GM21526 (cell line): ENCODE measurements around the gene FPR1.

Source experiments
- ATAC-seq: cut with Tn5 transposase; IDR thresholded peaks from one replicate; pipeline ENCODE4 v1.9.1; 2021; ENCODE audit warnings: moderate library complexity; ENCODE audit not compliant: unreplicated experiment, low FRiP score

Gene FPR1, protein sequence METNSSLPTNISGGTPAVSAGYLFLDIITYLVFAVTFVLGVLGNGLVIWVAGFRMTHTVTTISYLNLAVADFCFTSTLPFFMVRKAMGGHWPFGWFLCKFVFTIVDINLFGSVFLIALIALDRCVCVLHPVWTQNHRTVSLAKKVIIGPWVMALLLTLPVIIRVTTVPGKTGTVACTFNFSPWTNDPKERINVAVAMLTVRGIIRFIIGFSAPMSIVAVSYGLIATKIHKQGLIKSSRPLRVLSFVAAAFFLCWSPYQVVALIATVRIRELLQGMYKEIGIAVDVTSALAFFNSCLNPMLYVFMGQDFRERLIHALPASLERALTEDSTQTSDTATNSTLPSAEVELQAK

DNA sequence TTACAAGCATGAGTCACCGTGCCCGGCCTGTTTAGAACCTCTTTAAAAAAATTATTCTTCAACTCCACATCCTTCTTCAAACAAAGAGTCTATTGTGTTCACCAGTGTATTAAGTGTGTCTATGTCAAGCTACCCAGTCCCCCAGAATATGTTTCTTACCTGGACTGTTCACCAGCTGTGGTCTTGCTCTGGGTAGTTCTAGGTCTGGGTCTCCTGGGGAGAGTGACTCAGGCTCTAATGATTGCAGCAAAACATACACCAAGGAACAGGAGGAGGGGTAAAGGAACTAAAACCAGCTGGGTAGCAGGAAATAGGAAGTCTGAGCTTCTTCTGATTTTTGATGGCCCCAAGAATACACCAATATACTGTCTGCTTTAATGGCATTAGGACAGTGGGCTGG, at the start of gene FPR1:
Gene FPR1 (minus strand): TSS at position 224 of the 400 bp plus-strand sequence. CDS start 4,884 bp downstream, outside the sequence.
- ATAC-seq, result no peak

GRCh38 chr19:51800473-51801244, 49.0 kb upstream of the FPR1 start:
- no peak for ATAC-seq

DNA sequence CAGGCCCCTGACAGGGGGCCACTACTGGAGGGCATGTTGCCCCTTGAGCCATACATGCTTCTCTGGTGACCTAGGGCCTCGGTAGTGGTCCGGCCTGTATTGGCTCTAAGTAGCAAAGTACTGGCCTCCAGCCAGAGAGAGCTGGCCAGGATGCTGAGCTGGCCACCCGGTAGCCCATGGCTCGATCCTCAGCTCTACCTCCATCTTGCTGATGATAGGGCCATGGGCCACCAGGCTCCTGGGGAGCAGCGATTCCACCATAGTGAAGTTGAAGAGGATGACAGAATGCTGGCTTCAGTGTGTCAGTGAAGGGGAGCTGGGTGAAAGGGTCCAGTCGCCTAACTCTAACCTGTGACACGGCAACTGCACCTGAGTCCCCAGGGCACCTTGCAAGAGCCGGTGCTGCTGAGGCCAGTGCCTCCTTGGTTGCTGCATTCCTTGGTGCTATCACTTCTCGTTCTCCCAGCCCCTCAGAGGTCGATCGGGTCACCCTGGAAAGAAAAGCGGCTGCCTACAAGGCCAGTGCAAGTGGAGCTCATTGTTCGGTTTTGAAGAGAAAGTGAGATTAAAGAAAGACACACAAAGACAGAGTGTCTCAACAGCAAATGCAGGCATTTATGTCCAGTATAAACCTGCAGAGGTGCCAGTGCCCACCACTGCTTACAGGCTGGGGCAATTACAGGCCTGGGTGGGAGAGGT, 48.2 kb upstream of the FPR1 start:
- ATAC-seq, result no peak

DNA sequence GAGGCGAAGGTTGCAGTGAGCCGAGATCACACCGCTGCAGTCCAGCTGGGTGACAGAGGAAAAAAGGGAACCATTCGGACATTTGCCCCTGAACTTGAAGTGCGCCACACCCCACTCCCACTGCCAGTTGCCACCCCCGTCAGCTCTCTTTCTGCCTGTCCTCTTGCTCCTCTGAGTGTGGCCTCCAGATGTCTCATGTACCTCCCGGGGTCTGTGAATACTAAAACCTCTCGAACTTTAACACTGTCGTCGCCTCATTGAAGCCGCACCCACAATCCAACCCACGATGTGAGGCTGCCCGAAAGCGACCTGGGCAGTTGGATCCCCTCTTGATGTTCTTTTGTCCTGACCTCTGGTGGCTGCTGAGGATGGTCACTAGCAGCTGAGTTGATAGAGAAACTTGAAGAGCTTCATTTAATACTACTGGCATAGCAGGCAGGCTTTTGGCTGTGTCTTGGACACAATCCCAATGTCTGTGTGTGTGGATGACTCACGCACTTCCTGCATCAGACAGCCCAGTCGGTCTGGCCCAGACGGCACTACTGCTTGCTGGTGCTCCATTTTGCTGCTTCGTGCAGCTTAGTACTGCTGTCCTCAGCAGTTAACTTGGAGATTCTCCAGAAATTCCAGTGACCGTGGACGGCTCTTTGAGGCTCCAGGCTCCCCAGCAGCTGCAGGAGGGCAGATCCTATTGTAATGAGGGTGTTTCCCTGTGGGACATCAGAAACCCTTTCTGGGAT, 47.5 kb upstream of the FPR1 start:
- ATAC-seq, result no peak

GRCh38 chr19:51798062-51798461, 46.4 kb upstream of the FPR1 start:
- ATAC-seq, result no peak

DNA sequence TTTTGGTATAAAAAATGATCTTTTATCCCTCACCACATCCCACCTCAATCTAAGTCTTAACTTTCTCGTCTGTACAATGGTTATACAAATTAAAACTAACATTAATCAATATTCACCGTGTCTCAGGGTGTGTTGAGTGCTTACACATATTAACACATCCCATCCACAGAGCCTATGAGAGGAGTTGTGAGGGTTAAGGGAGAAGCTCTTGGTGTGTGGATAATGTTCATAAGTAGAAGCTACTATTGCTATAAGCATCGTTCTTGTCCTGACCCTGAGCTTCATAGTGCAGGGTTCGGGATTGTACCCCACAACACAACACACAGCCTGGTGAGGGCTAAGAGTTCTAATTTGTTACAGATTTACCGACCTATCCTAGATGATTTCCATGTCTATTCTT, 45.8 kb upstream of the FPR1 start:
- ATAC-seq, result no peak

- ATAC-seq, result no peak
Measured at GRCh38 chr19:51796195-51796679, 44.6 kb upstream of the FPR1 start.

DNA sequence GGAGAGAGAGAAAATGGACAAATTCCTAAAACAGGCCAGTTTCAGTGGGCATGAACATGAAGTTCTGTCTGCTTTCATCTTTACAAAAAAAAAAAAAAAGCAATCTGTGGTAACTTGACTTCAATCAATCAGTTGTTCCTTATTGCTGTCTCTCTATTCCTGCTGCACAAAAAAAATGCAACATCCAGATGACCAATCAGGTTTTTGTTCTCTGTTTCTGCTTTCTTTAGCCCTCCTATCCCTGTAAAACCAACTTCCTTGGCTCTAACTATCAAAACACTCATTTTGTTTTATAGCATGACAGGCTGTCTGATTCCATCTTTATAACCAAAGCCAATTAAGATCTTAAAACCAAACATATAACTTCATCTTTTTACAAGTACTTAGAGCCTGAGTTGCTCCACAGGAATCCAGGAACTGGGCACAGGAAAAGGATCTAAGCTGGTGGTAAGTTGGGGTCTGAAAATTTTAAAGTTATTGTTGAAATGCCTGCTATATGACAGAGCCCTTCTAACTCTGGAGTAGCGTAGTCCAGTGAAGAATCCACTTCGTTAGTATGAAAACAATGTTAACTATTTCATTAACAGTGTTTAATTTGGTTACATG, 43.3 kb upstream of the FPR1 start, which contains the start of gene FPR3:
Gene FPR3 (plus strand): TSS at position 273 of the 606 bp plus-strand sequence. CDS start 28,592 bp downstream, outside the sequence.
- ATAC-seq, result no peak

GRCh38 chr19:51793994-51794393, 42.3 kb upstream of the FPR1 start:
- ATAC-seq, result no peak

DNA sequence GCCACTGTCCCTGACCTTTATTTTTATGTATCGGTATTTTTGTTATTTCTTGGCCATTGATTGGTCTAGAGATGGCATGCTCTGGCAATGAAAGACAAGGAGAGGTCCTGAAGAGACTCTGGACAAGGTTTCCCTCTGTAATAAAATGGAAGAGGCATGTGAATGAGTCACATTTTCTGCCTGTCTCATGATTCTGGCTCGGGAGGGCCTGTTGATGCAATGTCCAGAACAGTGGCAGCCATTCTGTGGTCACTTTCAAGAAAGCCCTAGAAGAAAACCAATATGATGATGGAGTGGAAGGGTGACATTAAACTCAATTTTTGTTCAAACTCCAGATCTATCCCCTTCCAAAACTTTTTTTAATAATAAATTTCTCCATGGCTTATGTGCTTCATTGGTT, 41.3 kb upstream of the FPR1 start:
- no peak for ATAC-seq

- no peak for ATAC-seq
Measured at GRCh38 chr19:51789061-51789795, 37.5 kb upstream of the FPR1 start.

DNA sequence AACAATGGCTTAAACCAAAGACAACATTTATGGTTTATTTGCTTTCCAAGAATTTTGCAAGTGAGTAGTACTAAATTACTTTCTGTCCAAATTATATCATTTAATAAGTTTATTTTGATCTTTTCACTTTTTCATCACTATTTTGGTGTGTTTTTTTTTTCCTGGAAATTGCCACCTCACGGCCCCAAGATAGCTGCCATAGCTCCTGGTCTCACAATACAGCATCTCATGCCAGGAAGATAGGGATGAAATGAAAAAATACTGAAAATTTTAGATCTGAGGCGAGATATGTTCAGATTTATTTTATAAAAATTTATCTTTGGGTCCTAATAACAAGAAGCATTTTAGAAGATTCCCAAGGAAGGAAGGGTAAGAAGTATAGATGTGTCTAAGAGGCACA, 36.4 kb upstream of the FPR1 start:
- no peak for ATAC-seq

DNA sequence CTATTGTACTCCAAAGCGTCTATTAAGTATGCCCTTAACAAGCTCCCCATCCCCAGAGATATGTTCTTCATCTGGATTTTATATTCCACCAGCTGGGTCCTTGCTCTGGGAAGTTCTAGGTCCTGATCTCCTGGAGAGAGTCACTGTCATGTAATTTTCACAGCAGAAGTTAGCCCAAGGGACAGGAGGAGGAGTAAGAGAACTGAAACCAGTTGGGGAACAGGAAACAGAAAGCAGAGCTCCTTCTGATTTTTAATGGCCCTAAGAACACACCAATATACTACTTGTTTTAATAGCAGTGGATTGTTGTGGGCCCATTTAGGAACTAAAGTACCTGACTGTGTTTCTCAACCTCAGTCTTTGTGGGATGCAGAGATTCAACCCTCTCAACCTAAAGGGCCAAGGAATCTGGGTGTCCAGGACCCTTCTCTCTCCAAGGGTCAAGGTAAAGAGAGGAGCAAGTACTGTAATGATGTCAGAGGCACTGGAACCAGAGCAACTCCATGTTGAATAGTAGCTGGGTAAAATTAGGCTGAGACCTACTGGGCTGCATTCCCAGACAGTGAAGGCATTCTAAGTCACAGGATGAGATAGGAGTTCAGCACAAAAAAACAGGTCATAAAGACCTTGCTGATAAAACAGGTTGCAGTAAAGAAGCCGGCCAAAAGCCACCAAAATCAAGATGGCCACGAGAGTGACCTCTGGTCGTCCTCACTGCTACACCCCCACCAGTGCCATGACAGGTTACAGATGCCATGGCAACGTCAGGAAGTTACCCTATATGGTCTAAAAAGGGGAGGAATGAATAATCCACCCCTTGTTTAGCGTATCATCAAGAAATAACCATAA, 35.2 kb upstream of the FPR1 start:
- no peak for ATAC-seq

- no peak for ATAC-seq
Measured at GRCh38 chr19:51784922-51785690, 33.4 kb upstream of the FPR1 start.

DNA sequence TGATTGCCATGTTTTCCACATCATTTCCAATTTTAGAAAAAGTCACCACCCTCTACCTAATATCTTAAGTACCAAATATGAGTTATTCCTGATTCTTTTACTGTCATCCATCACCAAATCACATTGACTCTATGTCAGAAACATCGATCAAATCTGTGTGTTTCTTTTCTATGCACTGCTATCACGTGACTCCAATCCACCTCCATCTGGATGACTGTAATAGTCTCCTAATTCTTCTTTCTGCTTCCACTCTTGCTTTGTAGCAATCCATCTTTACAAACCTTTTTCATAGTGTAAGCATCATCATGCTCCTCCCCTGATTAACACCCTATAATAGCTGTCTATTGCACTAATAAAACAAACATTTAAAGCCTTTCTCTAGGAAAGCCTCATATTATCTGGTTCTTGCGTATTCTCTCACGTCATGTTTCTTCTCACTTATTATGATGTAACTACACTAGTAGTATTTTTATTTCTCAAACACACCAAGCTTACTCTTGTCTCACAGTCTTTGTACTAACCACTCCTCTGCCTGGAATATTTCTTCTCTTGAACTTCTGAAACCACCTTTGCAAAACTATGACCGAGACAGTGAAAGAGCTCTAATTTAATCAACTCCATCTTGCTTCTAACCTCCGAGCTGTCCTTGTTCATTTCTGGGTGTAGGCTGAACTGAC, 32.6 kb upstream of the FPR1 start:
- ATAC-seq, result no peak

DNA sequence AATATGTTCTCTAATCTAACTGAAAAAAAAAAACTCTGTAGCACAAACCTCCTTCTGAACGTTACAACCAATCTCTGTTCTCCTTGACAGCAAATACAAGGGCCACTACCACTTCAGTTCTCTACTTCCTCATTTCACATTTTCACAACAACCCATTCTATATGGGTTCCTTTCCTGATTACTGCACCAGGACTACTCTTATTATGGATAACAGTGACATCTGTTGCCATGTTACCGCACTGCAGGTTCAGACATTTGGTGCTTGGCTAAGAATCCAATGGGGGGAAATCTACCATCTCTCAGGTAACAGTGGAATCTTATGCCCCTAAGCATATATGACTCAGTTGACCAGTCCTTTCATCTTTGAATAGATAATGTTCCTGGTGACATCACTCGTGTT, 31.7 kb upstream of the FPR1 start:
- no peak for ATAC-seq

DNA sequence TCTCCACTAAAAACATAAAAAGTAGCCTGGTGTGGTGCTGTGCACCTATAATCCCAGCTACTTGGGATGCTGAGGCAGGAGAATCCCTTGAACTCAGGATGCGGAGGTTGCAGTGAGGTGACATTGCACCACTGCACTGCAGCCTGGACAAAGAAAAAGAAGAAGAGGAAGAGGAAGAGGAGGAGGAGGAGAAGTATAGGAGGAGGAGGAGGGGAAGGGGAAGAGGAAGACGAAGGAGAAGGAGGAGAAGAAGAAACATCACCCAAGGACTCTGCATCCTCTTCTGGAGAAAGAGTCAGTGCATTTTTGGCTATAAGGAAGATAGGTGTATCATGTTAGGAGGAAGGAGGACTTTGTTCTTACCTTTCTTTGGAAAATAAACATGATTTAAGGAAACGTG, 30.3 kb upstream of the FPR1 start:
- no peak for ATAC-seq
